Measurements from ENCODE around the gene SLC37A1.

SLC37A1 gene

DNA sequence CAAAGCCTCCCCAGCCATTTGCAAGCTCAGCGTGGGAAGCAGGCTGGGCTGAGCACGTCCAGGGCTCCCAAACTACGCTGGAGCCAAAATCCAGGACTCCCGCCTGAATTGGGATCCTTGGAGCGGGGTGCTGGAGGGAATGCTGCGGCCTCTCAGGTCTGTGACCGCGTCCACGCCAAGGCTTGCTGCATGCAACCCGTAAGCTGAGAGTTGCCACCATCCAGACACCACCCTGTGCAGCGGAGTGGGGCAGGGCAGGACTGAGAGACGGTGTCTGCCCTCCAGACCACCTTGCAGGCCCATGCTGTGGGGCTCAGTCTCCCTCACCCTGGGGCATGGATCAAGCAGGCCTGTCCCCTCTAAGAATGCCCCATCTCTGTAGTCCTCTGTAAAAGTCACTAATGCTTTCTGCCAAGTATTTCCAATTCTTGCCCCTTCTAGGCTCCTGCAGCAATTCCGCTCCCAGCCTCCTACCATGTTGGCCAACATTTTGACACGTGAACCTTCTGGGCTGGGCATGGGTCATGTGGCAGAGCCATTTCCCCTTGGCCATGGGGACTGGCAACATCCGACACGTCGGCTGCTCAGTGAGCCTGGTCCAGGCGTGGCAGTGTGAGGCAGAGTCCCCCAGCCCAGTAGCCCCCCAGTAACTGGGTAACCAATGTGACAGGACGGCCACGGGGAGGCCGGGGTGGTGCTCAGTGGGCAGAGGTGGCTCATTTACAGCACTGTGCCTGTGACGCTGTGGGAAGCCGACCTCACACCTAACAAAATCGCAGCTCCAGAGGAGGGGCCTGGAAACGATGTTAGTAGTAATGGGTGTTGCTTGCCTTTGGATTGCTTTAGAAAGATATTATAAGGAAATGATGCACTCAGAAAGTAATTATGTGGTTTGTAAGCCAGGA lies 81.9 kb downstream of the SLC37A1 start:
- Histone ChIP-seq H3K27ac (ENCODE audit: low read depth, low read length) (no peak overlapping the region), H3K27me3 (ENCODE audit: control insufficient read depth, insufficient read depth, low read length) (peaks cover 4% of the 10 kb centered on the region), H3K4me3 (ENCODE audit: low read length) (no peak overlapping the region), H3K4me1 (ENCODE audit: control insufficient read depth, insufficient read depth, low read length) (no peaks in the 10 kb centered on the region), H3K9ac (ENCODE audit: low read length) (no peak overlapping the region), H3K36me3 (ENCODE audit: control insufficient read depth, insufficient read depth, low read length) (no peaks in the 10 kb centered on the region)

DNA sequence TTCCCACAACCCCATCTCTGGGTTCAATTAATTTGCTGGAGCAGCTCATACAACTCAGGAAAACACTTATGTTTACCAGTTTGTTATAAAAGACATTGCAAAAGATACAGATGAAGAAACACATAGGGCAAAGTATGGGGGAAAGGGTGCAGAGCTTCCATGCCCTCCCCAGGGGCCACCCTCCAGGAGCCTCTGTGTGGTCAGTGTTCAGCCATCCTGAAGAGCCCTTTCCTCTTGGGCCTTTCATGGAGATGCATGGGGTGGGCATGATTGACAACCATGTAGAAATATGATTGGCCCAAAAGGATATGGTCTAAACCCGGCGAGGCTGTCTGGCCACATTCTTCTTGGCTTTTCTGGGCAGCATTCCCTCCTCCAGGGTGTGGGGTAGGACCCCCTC lies 83.0 kb downstream of the SLC37A1 start:
- H3K36me3 ChIP-seq (ENCODE audit: control insufficient read depth, insufficient read depth, low read length) = no peaks in the 10 kb centered on the region
- H3K4me3 ChIP-seq (ENCODE audit: low read length) = no peak overlapping the region
- no peaks in the 10 kb centered on the region for H3K4me1 ChIP-seq (ENCODE audit: control insufficient read depth, insufficient read depth, low read length)
- H3K9ac ChIP-seq (ENCODE audit: low read length) = no peak overlapping the region
- no peak overlapping the region for H3K27ac ChIP-seq (ENCODE audit: low read depth, low read length)
- H3K27me3 ChIP-seq (ENCODE audit: control insufficient read depth, insufficient read depth, low read length) = peaks cover 4% of the 10 kb centered on the region

DNA sequence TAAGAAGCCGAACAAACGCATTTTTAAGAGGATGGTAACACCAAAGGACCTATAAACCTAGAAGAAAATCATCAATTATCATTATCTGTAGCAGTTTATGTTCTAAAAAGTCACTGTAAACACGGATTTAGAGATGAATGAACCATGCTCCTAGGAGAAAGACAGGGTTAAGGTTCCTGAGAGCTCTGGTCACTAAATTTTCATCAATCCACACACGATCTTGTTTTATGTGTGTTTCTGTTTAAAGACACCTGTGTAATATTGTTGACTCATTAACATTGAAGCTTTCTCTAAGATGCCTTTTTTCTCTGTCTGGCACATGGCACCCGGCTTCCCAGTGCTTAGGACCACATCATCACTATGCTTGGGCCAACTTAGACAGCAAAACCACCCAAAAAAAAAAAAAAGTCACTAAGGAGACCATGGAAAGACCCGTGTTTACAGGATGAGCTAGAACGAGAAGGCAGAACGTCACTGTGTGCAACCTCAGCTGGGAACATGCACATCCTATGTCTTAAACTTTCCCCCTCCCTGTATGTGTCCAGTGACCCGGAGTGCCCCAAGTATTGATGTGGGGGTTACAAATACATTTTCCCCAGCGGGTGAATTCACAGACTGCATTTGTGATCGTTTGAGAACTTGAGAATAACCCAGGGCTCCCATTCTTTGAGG lies 84.0 kb downstream of the SLC37A1 start:
- H3K4me1 ChIP-seq (ENCODE audit: control insufficient read depth, insufficient read depth, low read length) = no peaks in the 10 kb centered on the region
- H3K36me3 ChIP-seq (ENCODE audit: control insufficient read depth, insufficient read depth, low read length) = no peaks in the 10 kb centered on the region
- no peak overlapping the region for H3K9ac ChIP-seq (ENCODE audit: low read length)
- H3K27me3 ChIP-seq (ENCODE audit: control insufficient read depth, insufficient read depth, low read length) = peaks cover 2% of the 10 kb centered on the region
- no peak overlapping the region for H3K27ac ChIP-seq (ENCODE audit: low read depth, low read length)
- H3K4me3 ChIP-seq (ENCODE audit: low read length) = no peak overlapping the region

DNA sequence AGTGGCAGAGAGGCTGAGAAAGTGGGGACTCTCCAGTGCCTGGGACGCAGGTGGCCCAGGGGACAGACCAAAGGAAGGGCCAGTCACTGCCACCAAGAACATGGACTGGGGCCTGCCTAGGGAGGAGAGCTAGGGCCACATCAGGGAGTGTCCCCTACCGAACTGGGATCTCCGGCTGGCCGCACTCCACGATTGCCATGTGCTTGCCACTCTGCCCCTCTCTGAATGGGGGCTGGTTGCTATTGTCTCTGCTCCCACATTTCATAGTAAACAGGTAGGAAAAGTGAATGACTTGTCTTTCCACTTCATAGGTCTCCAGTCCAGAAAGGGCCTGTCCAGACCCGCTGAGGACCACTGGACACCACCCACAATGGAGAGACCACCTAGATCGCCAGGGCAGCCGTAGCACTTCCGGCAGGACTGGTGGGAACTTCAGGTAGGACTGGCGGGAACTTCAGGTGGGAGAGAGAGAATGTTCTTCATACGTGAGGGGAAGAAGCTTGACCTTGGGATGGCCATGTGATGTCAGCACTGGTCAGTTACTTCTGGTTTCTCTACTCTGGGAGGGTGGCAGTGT lies 84.6 kb downstream of the SLC37A1 start:
- Histone ChIP-seq H3K4me1 (ENCODE audit: control insufficient read depth, insufficient read depth, low read length) (no peaks in the 10 kb centered on the region), H3K27ac (ENCODE audit: low read depth, low read length) (no peak overlapping the region), H3K27me3 (ENCODE audit: control insufficient read depth, insufficient read depth, low read length) (no peaks in the 10 kb centered on the region), H3K36me3 (ENCODE audit: control insufficient read depth, insufficient read depth, low read length) (no peaks in the 10 kb centered on the region), H3K4me3 (ENCODE audit: low read length) (no peak overlapping the region), H3K9ac (ENCODE audit: low read length) (no peak overlapping the region)

DNA sequence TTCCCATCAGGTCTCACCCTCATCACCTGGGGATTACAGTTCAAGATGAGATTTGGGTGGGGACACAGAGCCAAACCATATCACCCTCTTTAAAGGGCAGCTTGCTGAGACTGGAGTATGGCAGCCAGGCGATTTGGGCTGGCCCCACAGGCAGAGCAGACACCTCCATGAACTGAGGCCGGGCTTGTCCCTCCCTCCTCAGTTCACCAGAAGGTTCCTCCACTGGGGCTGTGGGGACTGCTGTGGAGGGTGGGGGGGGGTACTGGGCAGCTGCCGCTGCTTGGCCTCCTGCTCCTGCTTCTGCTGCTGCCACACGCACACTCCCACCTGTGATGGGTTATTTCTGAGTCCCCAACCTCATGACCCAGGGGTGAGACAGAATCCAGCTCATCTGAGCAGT lies 85.8 kb downstream of the SLC37A1 start:
- no peaks in the 10 kb centered on the region for H3K36me3 ChIP-seq (ENCODE audit: control insufficient read depth, insufficient read depth, low read length)
- H3K4me3 ChIP-seq (ENCODE audit: low read length) = no peak overlapping the region
- no peak overlapping the region for H3K27ac ChIP-seq (ENCODE audit: low read depth, low read length)
- no peaks in the 10 kb centered on the region for H3K4me1 ChIP-seq (ENCODE audit: control insufficient read depth, insufficient read depth, low read length)
- H3K27me3 ChIP-seq (ENCODE audit: control insufficient read depth, insufficient read depth, low read length) = no peaks in the 10 kb centered on the region
- H3K9ac ChIP-seq (ENCODE audit: low read length) = no peak overlapping the region

DNA sequence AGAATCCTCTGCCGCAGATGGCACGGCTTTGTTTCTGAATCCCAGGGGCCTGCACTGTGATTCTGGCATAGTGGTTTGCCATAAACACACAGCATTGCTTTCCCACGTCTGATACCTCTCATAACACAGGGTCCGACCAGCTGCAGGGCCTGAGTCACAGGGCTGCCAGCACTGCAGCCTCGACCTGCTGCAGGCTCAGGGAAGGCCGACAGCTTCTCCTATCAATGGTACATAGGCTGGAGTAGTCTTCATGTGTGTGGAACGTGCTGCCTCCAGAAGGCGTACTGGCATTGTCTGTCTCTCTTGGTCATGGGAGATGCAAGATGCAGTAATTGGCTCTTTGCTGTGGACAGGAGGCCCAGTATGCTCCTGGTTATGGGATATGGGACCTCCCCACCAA lies 86.3 kb downstream of the SLC37A1 start:
- no peak overlapping the region for H3K27ac ChIP-seq (ENCODE audit: low read depth, low read length)
- H3K4me1 ChIP-seq (ENCODE audit: control insufficient read depth, insufficient read depth, low read length) = no peaks in the 10 kb centered on the region
- no peaks in the 10 kb centered on the region for H3K36me3 ChIP-seq (ENCODE audit: control insufficient read depth, insufficient read depth, low read length)
- no peak overlapping the region for H3K9ac ChIP-seq (ENCODE audit: low read length)
- no peaks in the 10 kb centered on the region for H3K27me3 ChIP-seq (ENCODE audit: control insufficient read depth, insufficient read depth, low read length)
- H3K4me3 ChIP-seq (ENCODE audit: low read length) = no peak overlapping the region

DNA sequence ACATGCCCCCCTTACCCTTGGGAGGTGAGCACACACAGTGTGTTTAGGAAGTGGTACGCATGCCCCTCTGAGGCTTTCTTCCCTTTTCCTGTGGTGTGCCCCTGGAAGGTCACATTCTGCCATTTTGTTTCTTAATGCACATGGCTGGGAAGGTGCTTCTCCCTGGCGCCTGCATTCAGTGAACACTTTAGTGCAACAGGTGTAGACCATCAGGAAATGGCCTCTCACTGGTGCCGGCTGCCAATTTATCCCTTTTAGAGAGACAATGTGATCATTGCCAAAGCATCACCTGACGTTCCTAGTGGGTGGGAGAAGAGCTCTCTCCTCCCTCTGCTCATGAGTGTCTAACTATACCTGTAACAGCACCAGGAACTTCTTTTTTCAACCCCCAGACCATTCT lies 88.0 kb downstream of the SLC37A1 start:
- H3K4me1 ChIP-seq (ENCODE audit: control insufficient read depth, insufficient read depth, low read length) = no peaks in the 10 kb centered on the region
- no peak overlapping the region for H3K4me3 ChIP-seq (ENCODE audit: low read length)
- no peak overlapping the region for H3K27ac ChIP-seq (ENCODE audit: low read depth, low read length)
- H3K36me3 ChIP-seq (ENCODE audit: control insufficient read depth, insufficient read depth, low read length) = no peaks in the 10 kb centered on the region
- no peaks in the 10 kb centered on the region for H3K27me3 ChIP-seq (ENCODE audit: control insufficient read depth, insufficient read depth, low read length)
- H3K9ac ChIP-seq (ENCODE audit: low read length) = no peak overlapping the region

DNA sequence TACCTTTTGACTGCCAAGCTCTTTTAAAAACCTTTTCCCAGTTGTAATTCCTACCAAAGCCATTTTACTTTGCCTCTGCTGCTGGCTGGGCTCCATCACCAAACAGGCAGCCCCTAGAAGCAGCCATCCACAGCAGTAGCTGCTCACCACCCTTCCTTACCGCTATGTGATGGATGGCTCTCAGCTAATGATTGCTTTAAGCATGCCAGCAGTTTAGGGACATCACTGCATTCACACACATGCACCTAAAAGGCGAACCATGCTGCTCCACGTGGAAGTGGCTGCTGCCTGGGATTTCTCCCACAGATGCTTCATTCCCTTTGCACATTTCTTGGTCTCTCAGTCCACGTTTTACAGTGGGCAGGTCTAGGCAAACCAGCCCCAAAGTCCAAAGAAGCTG lies 93.5 kb downstream of the SLC37A1 start:
- no peak overlapping the region for H3K27ac ChIP-seq (ENCODE audit: low read depth, low read length)
- H3K4me1 ChIP-seq (ENCODE audit: control insufficient read depth, insufficient read depth, low read length) = no peaks in the 10 kb centered on the region
- no peak overlapping the region for H3K9ac ChIP-seq (ENCODE audit: low read length)
- no peaks in the 10 kb centered on the region for H3K36me3 ChIP-seq (ENCODE audit: control insufficient read depth, insufficient read depth, low read length)
- no peak overlapping the region for H3K4me3 ChIP-seq (ENCODE audit: low read length)
- H3K27me3 ChIP-seq (ENCODE audit: control insufficient read depth, insufficient read depth, low read length) = no peaks in the 10 kb centered on the region

DNA sequence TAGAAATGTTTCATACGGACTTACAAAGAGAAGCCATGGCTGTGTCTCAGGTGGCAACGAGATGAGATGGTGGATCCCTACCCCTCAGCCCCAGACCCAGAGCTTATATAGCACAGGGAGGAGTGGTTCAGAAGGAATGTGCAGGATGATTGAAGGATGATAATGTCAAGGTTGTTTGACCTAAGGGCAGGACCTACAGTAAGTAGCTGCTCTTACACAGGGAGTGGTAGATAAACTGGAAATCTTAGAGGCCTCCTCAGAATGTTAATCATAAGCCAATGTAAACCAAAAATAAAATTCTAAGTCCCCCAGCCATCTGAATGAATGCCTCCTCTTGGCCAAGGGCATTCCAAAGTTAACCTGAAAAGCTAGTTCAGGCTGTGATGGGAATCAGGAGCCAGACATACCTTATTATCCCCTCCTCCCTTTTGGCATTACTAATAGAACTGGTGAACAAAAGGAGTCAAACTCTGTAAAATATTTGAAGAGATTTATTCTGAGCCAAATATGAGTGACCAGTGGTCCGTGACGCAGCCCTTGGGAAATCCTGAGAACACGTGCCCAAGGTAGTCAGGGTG lies 94.0 kb downstream of the SLC37A1 start:
- Histone ChIP-seq H3K27ac (ENCODE audit: low read depth, low read length) (no peak overlapping the region), H3K27me3 (ENCODE audit: control insufficient read depth, insufficient read depth, low read length) (no peaks in the 10 kb centered on the region), H3K4me1 (ENCODE audit: control insufficient read depth, insufficient read depth, low read length) (no peaks in the 10 kb centered on the region), H3K36me3 (ENCODE audit: control insufficient read depth, insufficient read depth, low read length) (no peaks in the 10 kb centered on the region), H3K4me3 (ENCODE audit: low read length) (no peak overlapping the region), H3K9ac (ENCODE audit: low read length) (no peak overlapping the region)

DNA sequence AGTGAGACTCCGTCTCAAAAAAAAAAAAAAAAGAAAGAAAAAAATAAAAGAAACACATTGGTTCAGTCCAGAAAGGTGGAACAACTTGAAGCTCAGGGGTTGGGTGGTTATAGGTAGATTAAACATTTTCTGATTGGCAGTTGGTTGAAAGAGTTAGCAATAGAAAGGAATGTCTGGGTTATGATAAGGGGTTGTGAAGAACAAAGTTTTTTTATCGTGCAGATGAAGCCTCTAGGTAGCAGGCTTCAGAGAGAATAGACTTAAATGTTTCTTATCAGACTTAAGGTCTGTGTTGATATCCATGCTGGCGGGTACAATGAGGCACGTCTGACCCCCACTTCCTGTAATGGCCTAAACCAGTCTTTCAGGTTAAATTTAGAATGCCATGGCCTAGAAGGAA lies 94.8 kb downstream of the SLC37A1 start:
- no peaks in the 10 kb centered on the region for H3K27me3 ChIP-seq (ENCODE audit: control insufficient read depth, insufficient read depth, low read length)
- H3K4me1 ChIP-seq (ENCODE audit: control insufficient read depth, insufficient read depth, low read length) = no peaks in the 10 kb centered on the region
- no peaks in the 10 kb centered on the region for H3K36me3 ChIP-seq (ENCODE audit: control insufficient read depth, insufficient read depth, low read length)
- H3K9ac ChIP-seq (ENCODE audit: low read length) = no peak overlapping the region
- no peak overlapping the region for H3K27ac ChIP-seq (ENCODE audit: low read depth, low read length)
- H3K4me3 ChIP-seq (ENCODE audit: low read length) = no peak overlapping the region

DNA sequence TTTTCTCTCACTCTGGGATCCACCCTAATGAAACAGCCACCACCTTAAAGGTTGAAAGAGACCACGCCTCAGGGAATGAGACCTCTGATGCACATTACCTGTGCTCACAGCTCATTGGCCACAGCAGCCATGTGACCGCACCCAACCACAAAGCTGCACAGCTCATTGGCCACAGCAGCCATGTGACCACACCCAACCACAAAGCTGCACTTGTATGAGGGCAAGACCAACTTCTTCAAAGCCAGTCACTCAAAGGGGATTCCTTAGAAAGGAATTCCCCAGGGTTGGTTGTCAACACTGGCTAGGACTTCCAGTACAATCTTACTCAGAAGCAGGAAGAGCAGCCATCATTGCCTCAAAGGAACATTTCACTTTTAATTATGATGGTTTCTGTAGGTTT lies 96.2 kb downstream of the SLC37A1 start:
- Histone ChIP-seq H3K27ac (ENCODE audit: low read depth, low read length) (no peak overlapping the region), H3K9ac (ENCODE audit: low read length) (no peak overlapping the region), H3K36me3 (ENCODE audit: control insufficient read depth, insufficient read depth, low read length) (no peaks in the 10 kb centered on the region), H3K4me3 (ENCODE audit: low read length) (no peak overlapping the region), H3K27me3 (ENCODE audit: control insufficient read depth, insufficient read depth, low read length) (no peaks in the 10 kb centered on the region), H3K4me1 (ENCODE audit: control insufficient read depth, insufficient read depth, low read length) (no peaks in the 10 kb centered on the region)

DNA sequence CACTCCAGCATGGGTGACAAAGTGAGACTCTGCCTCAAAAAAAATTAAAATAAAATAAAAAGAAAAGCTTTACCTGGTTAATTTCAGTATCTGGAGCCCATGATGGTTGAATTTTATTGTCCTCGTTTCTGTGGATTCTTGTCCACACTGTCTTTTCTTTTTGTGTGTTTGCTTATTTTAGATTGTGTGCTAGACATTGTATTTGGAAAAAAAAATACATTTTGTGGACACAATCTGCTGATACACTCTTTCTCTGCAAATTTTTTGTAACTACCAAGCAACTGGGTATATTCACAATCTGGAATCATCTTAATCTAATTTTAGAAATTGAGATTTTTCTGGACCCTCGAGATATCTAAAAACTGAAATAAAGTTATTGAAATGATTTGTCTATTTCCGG lies 98.2 kb downstream of the SLC37A1 start:
- H3K27me3 ChIP-seq (ENCODE audit: control insufficient read depth, insufficient read depth, low read length) = no peaks in the 10 kb centered on the region
- H3K36me3 ChIP-seq (ENCODE audit: control insufficient read depth, insufficient read depth, low read length) = no peaks in the 10 kb centered on the region
- no peak overlapping the region for H3K4me3 ChIP-seq (ENCODE audit: low read length)
- H3K9ac ChIP-seq (ENCODE audit: low read length) = no peak overlapping the region
- H3K4me1 ChIP-seq (ENCODE audit: control insufficient read depth, insufficient read depth, low read length) = no peaks in the 10 kb centered on the region
- no peak overlapping the region for H3K27ac ChIP-seq (ENCODE audit: low read depth, low read length)
